Gastroesophageal sphincter (tissue), 3 donors: ENCODE data around the gene ADAMTS7.
"Not testable (repeated sequence)": the region's sequence is repeated elsewhere in the genome, so short reads cannot be mapped to it uniquely, and the experiment has no call there.

Experiments used
- CTCF ChIP-seq, 4 experiments: fragments of 200-600 bp in 2 of 4; fragments of 450-650 bp in 2 of 4; sonication (generic) in 1 of 4; IDR thresholded peaks; one replicate each; pipeline ENCODE4 v1.5.1; 2017 to 2019; ENCODE audit warnings: antibody characterized with exemption in 4 of 4, mild to moderate bottlenecking in 2 of 4, moderate library complexity in 2 of 4
- EP300 ChIP-seq: sonication (generic); formaldehyde crosslinking; IDR thresholded peaks from one replicate; pipeline ENCODE4 v1.6.1; 2017; ENCODE audit warnings: antibody characterized with exemption, mild to moderate bottlenecking

GRCh38 chr15:78750974-78751601, 60.2 kb downstream of the ADAMTS7 start:
- peak in 2 of 4 experiments; percentile 68 to 94 for TF ChIP-seq CTCF (IDR thresholded peaks at IDR 0.05)
- not testable (repeated sequence) for TF ChIP-seq EP300
